Activated T-cell treated with anti-CD3 and anti-CD28 coated beads, Interleukin-2, amount 50 U/mL, for 48 hours (primary cell): ENCODE measurements around the gene HPD.
"Not testable (repeated sequence)": the region's sequence is repeated elsewhere in the genome, so short reads cannot be mapped to it uniquely, and the experiment has no call there.

ENCODE experiments used
- DNase-seq, 2 experiments: peaks; one replicate each; pipeline ENCODE4 v3.0.0-alpha.2; 2020

HPD gene

GRCh38 chr12:121861636-121862254 lies 3.1 kb upstream of the HPD start:
- no peak for DNase-seq

GRCh38 chr12:121860699-121861098 lies 2.0 kb upstream of the HPD start:
- DNase-seq = not testable (repeated sequence)

- DNase-seq = no peak
These were observed 1.6 kb upstream of the HPD start for GRCh38 chr12:121860257-121860656.

- DNase-seq = no peak
These were observed 369 bp downstream of the HPD start for GRCh38 chr12:121858318-121858661.

- no peak for DNase-seq
These were observed 1.1 kb downstream of the HPD start for GRCh38 chr12:121857322-121858246.

- DNase-seq = not testable (repeated sequence)
These were observed 6.3 kb downstream of the HPD start for GRCh38 chr12:121852392-121852791.

- DNase-seq = no peak
These were observed 9.0 kb downstream of the HPD start for GRCh38 chr12:121849665-121850064.

- DNase-seq = no peak
These were observed 9.4 kb downstream of the HPD start for GRCh38 chr12:121849211-121849610.

GRCh38 chr12:121845701-121846100 lies 13.0 kb downstream of the HPD start:
- no peak for DNase-seq

- DNase-seq = no peak
These were observed 15.2 kb downstream of the HPD start for GRCh38 chr12:121843236-121843982.

- no peak for DNase-seq
These were observed 18.5 kb downstream of the HPD start for GRCh38 chr12:121839993-121840761.

GRCh38 chr12:121839106-121839992 lies 19.3 kb downstream of the HPD start:
- peak; percentile 100 for DNase-seq

GRCh38 chr12:121838126-121838525 lies 20.5 kb downstream of the HPD start:
- no peak for DNase-seq

GRCh38 chr12:121837680-121838079 lies 21.0 kb downstream of the HPD start:
- DNase-seq = no peak

- DNase-seq = no peak
These were observed 27.0 kb downstream of the HPD start for GRCh38 chr12:121831571-121832245.

GRCh38 chr12:121830588-121831265 lies 27.9 kb downstream of the HPD start:
- no peak for DNase-seq

- no peak for DNase-seq
These were observed 28.5 kb downstream of the HPD start for GRCh38 chr12:121830134-121830533.

GRCh38 chr12:121829250-121829918 lies 29.3 kb downstream of the HPD start:
- no peak for DNase-seq

- DNase-seq = no peak
These were observed 29.8 kb downstream of the HPD start for GRCh38 chr12:121828826-121829225.

GRCh38 chr12:121828306-121828705 lies 30.4 kb downstream of the HPD start:
- DNase-seq = no peak
